ENCODE measurements around the gene HLA-DQB1. TPM values are rescaled to one million over a fixed set of nuclear protein-coding genes. Genes with fewer than 3 reads are reported as not detected.

Gene HLA-DQB1
- total and polyA plus RNA-seq, 2 of the 8 experiments (the other 6 are each of a cell fraction or from before 2014, with no cell fraction given) = 1.2 to 5.2 TPM

- ChIA-PET CTCF (ENCODE audit: partially characterized antibody) (no interaction called here), POLR2A (ENCODE audit: partially characterized antibody) (interaction anchor here (0.6 kb wide), 1 partner anchor 360 kb away, joined by 3 read pairs; no protein-coding TSS in a partner anchor)
- Histone ChIP-seq H3K4ac (replicated peaks; ENCODE audit: insufficient read length, low read depth, low read length) (no peak overlapping the region), H3K36me3 (ENCODE audit: control insufficient read depth in 2 of 4, insufficient read depth in 4 of 4, low read length in 3 of 4) (no peaks in the 10 kb centered on the region), H3K14ac (ENCODE audit: insufficient read length) (no peak overlapping the region), H3K79me1 (ENCODE audit: low read depth, low read length) (no peaks in the 10 kb centered on the region), H3K18ac (ENCODE audit: extremely low read depth, low read length) (no peak overlapping the region), H4K20me1 (replicated peaks in 1 of 2; ENCODE audit: control insufficient read depth in 1 of 2, insufficient read depth in 2 of 2, low read length in 2 of 2) (no peaks in the 10 kb centered on the region), H2AFZ (ENCODE audit: low read length) (no peak overlapping the region), H3K27ac (ENCODE audit: low read depth, low read length) (no peak overlapping the region), H4K5ac (ENCODE audit: insufficient read length, low read depth, low read length) (no peak overlapping the region), H2BK120ac (replicated peaks; ENCODE audit: low read depth, low read length) (no peak overlapping the region), H2BK12ac (ENCODE audit: low read depth, low read length) (no peak overlapping the region), H4K91ac (replicated peaks; ENCODE audit: insufficient read length, low read length) (no peak overlapping the region), H2BK15ac (ENCODE audit: low read length) (no peak overlapping the region), H3K79me2 (ENCODE audit: control insufficient read depth in 1 of 2, insufficient read depth in 2 of 2, low read length in 2 of 2) (no peaks in the 10 kb centered on the region), H3K4me3 (ENCODE audit: extremely low read depth in 1 of 4, insufficient read depth in 2 of 4, low read depth in 3 of 4, low read length in 4 of 4) (peak overlapping the region in 1 of 4 experiments; percentile 37; a peak in 1 of 8 replicates), H2AK5ac (ENCODE audit: low read depth, low read length) (no peak overlapping the region), H3K27me3 (replicated peaks in 1 of 4; ENCODE audit: control insufficient read depth in 3 of 4, extremely low read depth in 1 of 4, insufficient read depth in 3 of 4, low read length in 3 of 4) (peaks cover 0 to 14% (median 5%) of the 10 kb centered on the region in 4 experiments; a peak in 3 of 7 replicates), H3K23ac (ENCODE audit: insufficient read length) (no peak overlapping the region), H3K9ac (replicated peaks in 1 of 4; ENCODE audit: extremely low read depth in 1 of 4, low read depth in 3 of 4, low read length in 3 of 4) (no peak overlapping the region), H3K4me1 (replicated peaks in 1 of 4; ENCODE audit: control insufficient read depth in 3 of 4, insufficient read depth in 4 of 4, low read length in 3 of 4) (no peaks in the 10 kb centered on the region; a peak in 1 of 7 replicates), H3K9me3 (ENCODE audit: insufficient read depth in 2 of 2, low read depth in 1 of 2, low read length in 1 of 2) (no peaks in the 10 kb centered on the region), H3K23me2 (ENCODE audit: low read depth, low read length) (no peaks in the 10 kb centered on the region), H3K4me2 (ENCODE audit: insufficient read depth in 1 of 2, low read depth in 2 of 2, low read length in 2 of 2) (peak overlapping the region; percentile 33 to 47; a peak in 3 of 4 replicates), H2BK5ac (ENCODE audit: low read depth, low read length) (no peak overlapping the region), H3K56ac (replicated peaks; ENCODE audit: insufficient read length, low read depth, low read length) (no peak overlapping the region), H4K8ac (ENCODE audit: extremely low read depth, insufficient read depth, low read length) (no peak overlapping the region), H2BK20ac (ENCODE audit: low read length) (no peak overlapping the region)
- WGBS, 2 experiments (ENCODE audit: extremely low coverage in 1 of 2, insufficient coverage in 1 of 2, insufficient read length in 1 of 2, insufficient replicate concordance in 2 of 2, low coverage in 1 of 2, low lambda C conversion rate in 2 of 2, missing lambda C conversion rate in 1 of 2) = 48% methylated on average over 6 of the region's 26 CpGs; no CpG with 5 or more reads in 1 of the 2 experiments
- FAIRE-seq = no peak
- DNase-seq (ENCODE audit: low read depth in 1 of 2, low spot score in 2 of 2) = no peak
- TF ChIP-seq BRCA1 (IDR thresholded peaks at IDR 0.05; ENCODE audit: low read depth, low read length) = no peak
- no peak for TF ChIP-seq SIN3A (conservative IDR thresholded peaks at IDR 0.05 in 1 of 2, IDR thresholded peaks at IDR 0.05 in 1 of 2; ENCODE audit: low read depth in 1 of 2, low read length in 2 of 2)
Observed at GRCh38 chr6:32664354-32664753, 2.1 kb downstream of the HLA-DQB1 start.

Data from H1 (cell line).